ENCODE results near the gene SNF8. TPM values are rescaled to one million over a fixed set of nuclear protein-coding genes. Genes with fewer than 3 reads are reported as not detected.

The SNF8 gene
- total and polyA plus RNA-seq, 2 of the 4 experiments (the other 2 are of a cell fraction) = 171 to 181 TPM

DNA sequence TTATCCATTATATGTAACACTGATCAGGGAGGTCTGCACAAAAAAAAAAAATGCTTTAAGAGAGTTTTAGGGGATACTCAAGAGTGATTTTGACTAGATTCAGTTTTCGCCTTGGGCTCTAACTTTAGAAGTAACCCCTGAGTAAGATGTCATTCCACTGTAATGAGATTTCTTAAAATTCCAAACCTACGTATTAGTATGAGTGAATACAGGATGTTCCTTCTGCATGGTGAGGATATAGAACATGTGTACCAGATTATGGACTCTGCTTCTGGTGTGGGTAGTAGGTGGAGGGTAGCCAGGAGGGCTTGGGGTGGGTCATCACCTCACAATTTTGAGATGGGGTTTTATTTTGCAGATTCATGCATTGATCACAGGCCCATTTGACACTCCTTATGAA lies 32.2 kb downstream of the SNF8 start:
- Histone ChIP-seq H3K27ac (ENCODE audit: insufficient read depth, low read length) (no peak overlapping the region), H3K14ac (replicated peaks; ENCODE audit: low read depth, low read length) (no peak overlapping the region), H2BK20ac (ENCODE audit: low read depth, low read length) (no peak overlapping the region), H3K9ac (ENCODE audit: low read depth, low read length) (no peak overlapping the region), H3K4me3 (ENCODE audit: insufficient read depth, low read depth, low read length) (no peak overlapping the region), H3K4me1 (ENCODE audit: control insufficient read depth, insufficient read depth, low read length) (peaks cover 20% of the 10 kb centered on the region), H2AK9ac (replicated peaks; ENCODE audit: low read depth, low read length, poor library complexity) (no peak overlapping the region), H2AK5ac (ENCODE audit: low read depth, low read length) (no peak overlapping the region), H3K9me3 (ENCODE audit: control insufficient read depth, insufficient read depth, low read length) (no peaks in the 10 kb centered on the region), H4K5ac (ENCODE audit: low read depth, low read length) (no peak overlapping the region), H4K91ac (ENCODE audit: insufficient read depth, low read depth, low read length) (no peak overlapping the region), H2BK5ac (ENCODE audit: low read depth, low read length, poor library complexity, severe bottlenecking) (no peak overlapping the region), H2BK120ac (ENCODE audit: low read depth, low read length) (no peak overlapping the region), H3K9me1 (ENCODE audit: insufficient read depth, low read length) (peaks cover 23% of the 10 kb centered on the region), H3K4me2 (ENCODE audit: low read depth, low read length) (no peak overlapping the region), H2AFZ (replicated peaks; ENCODE audit: low read length, poor library complexity) (no peak overlapping the region), H4K20me1 (ENCODE audit: insufficient read depth, low read length) (peaks cover 72% of the 10 kb centered on the region), H4K8ac (ENCODE audit: low read depth in 2 of 2, low read length in 2 of 2) (no peak overlapping the region), H3K79me1 (ENCODE audit: low read depth in 1 of 2, low read length in 2 of 2) (peaks cover 20 to 80% of the 10 kb centered on the region in 2 experiments), H3K4ac (ENCODE audit: low read depth, low read length) (no peak overlapping the region), H3K18ac (ENCODE audit: low read depth, low read length) (no peak overlapping the region), H3K27me3 (ENCODE audit: control insufficient read depth, insufficient read depth, low read length) (no peaks in the 10 kb centered on the region), H3K56ac (ENCODE audit: extremely low read depth, insufficient read depth, low read length) (no peak overlapping the region), H3K23ac (ENCODE audit: low read depth, low read length) (no peak overlapping the region), H2BK15ac (ENCODE audit: low read depth, low read length) (no peak overlapping the region), H3K36me3 (ENCODE audit: control insufficient read depth, insufficient read depth, low read length) (peaks cover 37% of the 10 kb centered on the region)
- TF ChIP-seq NFE2L2 (IDR thresholded peaks at IDR 0.05; ENCODE audit: low read depth, low read length) (no peak), MAFK (IDR thresholded peaks at IDR 0.05; ENCODE audit: low read depth, low read length) (no peak), RFX5 (IDR thresholded peaks at IDR 0.05; ENCODE audit: low read depth, low read length) (no peak), FOS (IDR thresholded peaks at IDR 0.05; ENCODE audit: low read depth, low read length) (no peak), BHLHE40 (IDR thresholded peaks at IDR 0.05; ENCODE audit: low read depth, low read length) (no peak), SMC3 (IDR thresholded peaks at IDR 0.05; ENCODE audit: low read depth, low read length) (no peak), MAZ (IDR thresholded peaks at IDR 0.05; ENCODE audit: borderline replicate concordance, low read depth, low read length) (no peak), MXI1 (IDR thresholded peaks at IDR 0.05; ENCODE audit: borderline replicate concordance, low read depth, low read length) (no peak), POLR2A (IDR thresholded peaks at IDR 0.05; ENCODE audit: low read depth, low read length) (no peak), RAD21 (IDR thresholded peaks at IDR 0.05; ENCODE audit: low read length) (no peak), CHD1 (IDR thresholded peaks at IDR 0.05; ENCODE audit: low read depth, low read length) (no peak), CEBPB (IDR thresholded peaks at IDR 0.05; ENCODE audit: low read depth, low read length) (no peak), RCOR1 (IDR thresholded peaks at IDR 0.05; ENCODE audit: insufficient replicate concordance, low read length) (no peak)
- TF ChIP-seq, protein P1, sequence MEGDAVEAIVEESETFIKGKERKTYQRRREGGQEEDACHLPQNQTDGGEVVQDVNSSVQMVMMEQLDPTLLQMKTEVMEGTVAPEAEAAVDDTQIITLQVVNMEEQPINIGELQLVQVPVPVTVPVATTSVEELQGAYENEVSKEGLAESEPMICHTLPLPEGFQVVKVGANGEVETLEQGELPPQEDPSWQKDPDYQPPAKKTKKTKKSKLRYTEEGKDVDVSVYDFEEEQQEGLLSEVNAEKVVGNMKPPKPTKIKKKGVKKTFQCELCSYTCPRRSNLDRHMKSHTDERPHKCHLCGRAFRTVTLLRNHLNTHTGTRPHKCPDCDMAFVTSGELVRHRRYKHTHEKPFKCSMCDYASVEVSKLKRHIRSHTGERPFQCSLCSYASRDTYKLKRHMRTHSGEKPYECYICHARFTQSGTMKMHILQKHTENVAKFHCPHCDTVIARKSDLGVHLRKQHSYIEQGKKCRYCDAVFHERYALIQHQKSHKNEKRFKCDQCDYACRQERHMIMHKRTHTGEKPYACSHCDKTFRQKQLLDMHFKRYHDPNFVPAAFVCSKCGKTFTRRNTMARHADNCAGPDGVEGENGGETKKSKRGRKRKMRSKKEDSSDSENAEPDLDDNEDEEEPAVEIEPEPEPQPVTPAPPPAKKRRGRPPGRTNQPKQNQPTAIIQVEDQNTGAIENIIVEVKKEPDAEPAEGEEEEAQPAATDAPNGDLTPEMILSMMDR (conservative IDR thresholded peaks at IDR 0.05; ENCODE audit: low read depth, low read length) = no peak
- TF ChIP-seq, protein P2, sequence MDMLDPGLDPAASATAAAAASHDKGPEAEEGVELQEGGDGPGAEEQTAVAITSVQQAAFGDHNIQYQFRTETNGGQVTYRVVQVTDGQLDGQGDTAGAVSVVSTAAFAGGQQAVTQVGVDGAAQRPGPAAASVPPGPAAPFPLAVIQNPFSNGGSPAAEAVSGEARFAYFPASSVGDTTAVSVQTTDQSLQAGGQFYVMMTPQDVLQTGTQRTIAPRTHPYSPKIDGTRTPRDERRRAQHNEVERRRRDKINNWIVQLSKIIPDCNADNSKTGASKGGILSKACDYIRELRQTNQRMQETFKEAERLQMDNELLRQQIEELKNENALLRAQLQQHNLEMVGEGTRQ (IDR thresholded peaks at IDR 0.05; ENCODE audit: low read depth, low read length) = no peak
- TF ChIP-seq, protein P3, sequence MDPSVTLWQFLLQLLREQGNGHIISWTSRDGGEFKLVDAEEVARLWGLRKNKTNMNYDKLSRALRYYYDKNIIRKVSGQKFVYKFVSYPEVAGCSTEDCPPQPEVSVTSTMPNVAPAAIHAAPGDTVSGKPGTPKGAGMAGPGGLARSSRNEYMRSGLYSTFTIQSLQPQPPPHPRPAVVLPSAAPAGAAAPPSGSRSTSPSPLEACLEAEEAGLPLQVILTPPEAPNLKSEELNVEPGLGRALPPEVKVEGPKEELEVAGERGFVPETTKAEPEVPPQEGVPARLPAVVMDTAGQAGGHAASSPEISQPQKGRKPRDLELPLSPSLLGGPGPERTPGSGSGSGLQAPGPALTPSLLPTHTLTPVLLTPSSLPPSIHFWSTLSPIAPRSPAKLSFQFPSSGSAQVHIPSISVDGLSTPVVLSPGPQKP (IDR thresholded peaks at IDR 0.05; ENCODE audit: borderline replicate concordance, low read depth, low read length) = no peak
- in situ Hi-C loops (cut with MboI; ENCODE audit: low sequenced_read_pairs) = no loop called here
- BruUV-seq (replicated peaks) = no TSS peak
- no CpG with 5 or more reads among the region's 2 CpGs for WGBS, 2 experiments (ENCODE audit: extremely low coverage in 2 of 2, insufficient read length in 1 of 2)
- ATAC-seq (ENCODE audit: low read depth) (no peak), DNase-seq (no peak)
- ChIA-PET POLR2A (ENCODE audit: unreplicated experiment) (no interaction called here), CTCF (no interaction called here)
- dilution Hi-C loops (cut with HindIII; ENCODE audit: low sequenced_read_pairs, unreplicated experiment) = loop anchor here (25.0 kb wide), 1 partner anchor 125 kb away; no protein-coding TSS in a partner anchor
- intact Hi-C loops (cut with micrococcal nuclease) = no loop called here
